Keratinocyte (primary cell): ENCODE data around the gene IPPK. TPM values are rescaled to one million over a fixed set of nuclear protein-coding genes. Genes with fewer than 3 reads are reported as not detected.

Experiments used
- DNase-seq: peaks from one replicate; pipeline ENCODE4 v3.0.0-alpha.2; 2011; ENCODE audit warnings: low read depth, missing footprints, low spot score
- FAIRE-seq: peaks from 2 replicates; lab custom pipeline; 2011; peaks lifted over from hg19 to GRCh38; lab: Jason Lieb, UNC
- H2AFZ ChIP-seq: 2 replicates; pipeline ENCODE4 v1.6.0; 2012; ENCODE audit warnings: low read length, control low read depth, inconsistent platforms; ENCODE audit not compliant: control insufficient read depth
- H3K27ac ChIP-seq: 2 replicates; pipeline ENCODE4 v1.5.1; 2011; ENCODE audit warnings: low read length; ENCODE audit not compliant: control insufficient read depth, insufficient read depth
- H3K27me3 ChIP-seq: 3 replicates; pipeline ENCODE4 v1.6.0; 2011; ENCODE audit warnings: low read length; ENCODE audit not compliant: control insufficient read depth, insufficient read depth; ENCODE audit errors: extremely low read depth
- H3K36me3 ChIP-seq, 2 experiments: 2 replicates in 1 of 2; 3 replicates in 1 of 2; pipeline ENCODE4 v1.5.1; 2011; ENCODE audit warnings: low read length in 2 of 2, mild to moderate bottlenecking in 1 of 2; ENCODE audit not compliant: control insufficient read depth in 2 of 2, insufficient read depth in 2 of 2; ENCODE audit errors: extremely low read depth in 1 of 2
- H3K4me1 ChIP-seq: 3 replicates; pipeline ENCODE4 v1.5.1; 2011; ENCODE audit warnings: low read length; ENCODE audit not compliant: control insufficient read depth, insufficient read depth; ENCODE audit errors: extremely low read depth
- H3K4me2 ChIP-seq: 3 replicates; pipeline ENCODE4 v1.6.0; 2011; ENCODE audit warnings: low read depth, low read length; ENCODE audit not compliant: control insufficient read depth, insufficient read depth; ENCODE audit errors: extremely low read depth
- H3K4me3 ChIP-seq, 3 experiments: fragments of 200-600 bp in 1 of 3; sonication (generic) in 1 of 3; 2 replicates in 2 of 3; 3 replicates in 1 of 3; pipeline ENCODE4 v1.5.1; 2011 to 2016; ENCODE audit warnings: low read length in 3 of 3, mild to moderate bottlenecking in 3 of 3, control low read depth in 2 of 3, inconsistent platforms in 1 of 3, low read depth in 1 of 3, mixed read lengths in 1 of 3, mixed run types in 1 of 3, moderate library complexity in 1 of 3; ENCODE audit not compliant: control insufficient read depth in 2 of 3, insufficient read depth in 2 of 3; ENCODE audit errors: extremely low read depth in 1 of 3
- H3K79me2 ChIP-seq: 2 replicates; pipeline ENCODE4 v1.6.0; 2012; ENCODE audit warnings: low read length; ENCODE audit not compliant: control insufficient read depth, insufficient read depth
- H3K9ac ChIP-seq: 3 replicates; pipeline ENCODE4 v1.6.0; 2011; ENCODE audit warnings: low read length; ENCODE audit not compliant: control insufficient read depth, insufficient read depth; ENCODE audit errors: extremely low read depth
- H3K9me1 ChIP-seq: 3 replicates; pipeline ENCODE4 v1.6.0; 2011; ENCODE audit warnings: low read length; ENCODE audit not compliant: control insufficient read depth, insufficient read depth; ENCODE audit errors: extremely low read depth
- H3K9me3 ChIP-seq: 2 replicates; pipeline ENCODE4 v1.5.1; 2012; ENCODE audit warnings: low read depth, low read length; ENCODE audit not compliant: control insufficient read depth
- H4K20me1 ChIP-seq: 3 replicates; pipeline ENCODE4 v1.6.0; 2011; ENCODE audit warnings: low read length; ENCODE audit not compliant: control insufficient read depth, insufficient read depth; ENCODE audit errors: extremely low read depth
- CTCF ChIP-seq, 3 experiments: IDR thresholded peaks in 1 of 3; conservative IDR thresholded peaks in 1 of 3; optimal IDR thresholded peaks in 1 of 3; 2 replicates in 2 of 3; 3 replicates in 1 of 3; pipeline versions ENCODE3 to v1.5.1; 2011; ENCODE audit warnings: low read length in 3 of 3, mild to moderate bottlenecking in 3 of 3, moderate library complexity in 2 of 3, control low read depth in 1 of 3, inconsistent platforms in 1 of 3; ENCODE audit not compliant: insufficient read depth in 2 of 3; ENCODE audit errors: extremely low read depth in 1 of 3
- EZH2 ChIP-seq: IDR thresholded peaks from one replicate; pipeline ENCODE4 v1.6.1; 2012; ENCODE audit warnings: inconsistent platforms, mild to moderate bottlenecking, low read length, moderate library complexity
- dilution Hi-C: fragments of 300-500 bp; cut with MboI; formaldehyde crosslinking; loops from one replicate; pipeline ENCODE4 v1.7.0; 2020; ENCODE audit warnings: low sequenced_read_pairs; ENCODE audit not compliant: extremely low pct_ligation_motif_present
- polyA plus RNA-seq, 5 experiments: library from polyadenylated mRNA; depleted of rRNA in 3 of 5; stranded (reverse) in 3 of 5; stranded (forward) in 1 of 5; unstranded in 1 of 5; fragments of >200 nt; gene quantifications; 1 replicate in 1 of 5; 2 replicates in 3 of 5; 3 replicates in 1 of 5; pipeline versions ENCODE4 v1.2.1 to v1.2.3, GENCODE V29; 2011 to 2012; ENCODE audit warnings: missing spikeins in 2 of 5, low read depth in 1 of 5, low replicate concordance in 1 of 5

Gene IPPK
- polyA plus RNA-seq, 1 donor (not counting 4 experiments of a cell fraction or from before 2014, with no cell fraction given) = 32.4 TPM

DNA sequence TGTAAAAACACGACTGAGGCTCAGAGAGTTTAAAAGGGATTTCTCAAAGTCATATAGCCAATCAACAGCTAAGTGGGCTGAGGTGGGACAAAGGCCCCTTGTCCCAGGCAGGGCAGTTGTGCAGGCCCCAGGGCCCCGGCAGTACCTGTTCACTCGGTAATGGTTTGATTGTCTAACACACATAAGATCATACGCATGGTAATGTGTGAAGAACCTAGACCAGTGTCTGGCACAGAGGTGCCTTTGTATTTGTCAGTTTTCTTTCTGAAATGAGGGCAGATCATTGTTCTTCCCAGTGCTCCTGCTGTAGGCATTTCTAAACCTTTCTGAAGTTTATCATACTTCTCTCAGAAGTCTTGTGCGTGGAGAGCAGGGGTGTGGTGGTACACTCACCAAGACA lies 66.8 kb downstream of the IPPK start:
- Histone ChIP-seq H3K36me3 (no peaks in the 10 kb centered on the region), H3K79me2 (no peaks in the 10 kb centered on the region), H3K9me3 (no peaks in the 10 kb centered on the region), H2AFZ (no peak overlapping the region), H3K4me2 (no peak overlapping the region), H3K9ac (no peak overlapping the region), H3K27me3 (no peaks in the 10 kb centered on the region), H3K9me1 (no peaks in the 10 kb centered on the region), H3K27ac (no peak overlapping the region), H4K20me1 (no peaks in the 10 kb centered on the region), H3K4me1 (peaks cover 24% of the 10 kb centered on the region), H3K4me3 (no peak overlapping the region)
- FAIRE-seq (no peak), DNase-seq (no peak)
- dilution Hi-C loops = no loop called here
- TF ChIP-seq CTCF (optimal IDR thresholded peaks at IDR 0.05 in 1 of 3, IDR thresholded peaks at IDR 0.05 in 1 of 3, conservative IDR thresholded peaks at IDR 0.05 in 1 of 3; ENCODE audit: extremely low read depth in 1 of 3, insufficient read depth in 2 of 3, low read length in 3 of 3) = no peak
- TF ChIP-seq EZH2 = no peak

DNA sequence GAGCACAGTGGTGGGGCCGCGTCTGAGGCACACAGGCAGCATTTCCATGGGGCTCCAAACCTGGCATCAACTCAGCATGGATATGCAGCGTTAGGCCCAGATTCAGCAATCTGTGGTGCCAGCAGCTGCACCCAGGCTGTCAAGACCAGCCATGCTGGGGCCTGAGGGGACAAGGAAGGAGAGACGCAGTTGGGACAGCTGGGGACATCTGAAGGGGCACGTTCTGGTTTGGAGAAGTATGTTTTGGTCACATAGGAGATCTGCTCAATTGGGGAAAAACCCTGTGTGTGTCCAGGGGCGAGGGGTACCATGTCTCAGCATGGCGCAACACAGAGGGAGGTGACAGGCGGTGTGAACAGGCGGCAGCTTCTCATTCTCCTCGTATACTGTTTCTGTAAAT lies 67.5 kb downstream of the IPPK start:
- no peaks in the 10 kb centered on the region for H3K9me1 ChIP-seq
- H3K4me3 ChIP-seq = no peak overlapping the region
- TF ChIP-seq EZH2 (no peak), CTCF (optimal IDR thresholded peaks at IDR 0.05 in 1 of 3, IDR thresholded peaks at IDR 0.05 in 1 of 3, conservative IDR thresholded peaks at IDR 0.05 in 1 of 3; ENCODE audit: extremely low read depth in 1 of 3, insufficient read depth in 2 of 3, low read length in 3 of 3) (no peak)
- H3K9ac ChIP-seq = no peak overlapping the region
- H3K27me3 ChIP-seq = no peaks in the 10 kb centered on the region
- H3K4me1 ChIP-seq = peaks cover 26% of the 10 kb centered on the region
- H3K36me3 ChIP-seq = no peaks in the 10 kb centered on the region
- dilution Hi-C loops = no loop called here
- no peak for FAIRE-seq
- H3K79me2 ChIP-seq = no peaks in the 10 kb centered on the region
- H4K20me1 ChIP-seq = no peaks in the 10 kb centered on the region
- no peak overlapping the region for H3K27ac ChIP-seq
- no peak overlapping the region for H2AFZ ChIP-seq
- no peak for DNase-seq
- H3K9me3 ChIP-seq = no peaks in the 10 kb centered on the region
- no peak overlapping the region for H3K4me2 ChIP-seq
